ENCODE data around the gene RIPK1. TPM values are rescaled to one million over a fixed set of nuclear protein-coding genes. Genes with fewer than 3 reads are reported as not detected.

RIPK1 gene
- total and polyA plus RNA-seq, 9 of the 15 experiments (the other 6 are each of a cell fraction or from before 2014, with no cell fraction given): 3.8 to 24.9 (median 17.7) TPM

- intact Hi-C loops (cut with micrococcal nuclease): no loop called here
- H4K20me1 ChIP-seq (replicated peaks; ENCODE audit: control insufficient read depth, insufficient read depth, low read length): no peaks in the 10 kb centered on the region
- H3K27me3 ChIP-seq (ENCODE audit: control insufficient read depth in 2 of 2, insufficient read depth in 2 of 2, low read length in 2 of 2): no peaks in the 10 kb centered on the region
- peaks cover 91% of the 10 kb centered on the region for H3K36me3 ChIP-seq (ENCODE audit: control insufficient read depth, insufficient read depth, low read length)
- H3K9ac ChIP-seq (ENCODE audit: insufficient read depth in 1 of 2, low read depth in 2 of 2, low read length in 2 of 2): no peak overlapping the region
- H2AFZ ChIP-seq (ENCODE audit: low read depth, low read length): no peak overlapping the region
- H3K4me1 ChIP-seq (replicated peaks in 1 of 2; ENCODE audit: control insufficient read depth in 2 of 2, insufficient read depth in 2 of 2, low read length in 2 of 2): no peaks in the 10 kb centered on the region
- TF ChIP-seq ZFP30 (CRISPR knock-in tag; IDR thresholded peaks at IDR 0.05; ENCODE audit: borderline replicate concordance): no peak
- no peak for TF ChIP-seq SRF (CRISPR knock-in tag; IDR thresholded peaks at IDR 0.05)
- TF ChIP-seq ZBTB33 (CRISPR knock-in tag; IDR thresholded peaks at IDR 0.05): peak; percentile 42; the same call in 1 of the 2 replicates
- peak; percentile 53; the same call in 1 of the 2 replicates for TF ChIP-seq SPI1 (IDR thresholded peaks at IDR 0.05; ENCODE audit: borderline replicate concordance, low read depth, low read length)
- no peaks in the 10 kb centered on the region for H3K9me1 ChIP-seq (ENCODE audit: control insufficient read depth, insufficient read depth, low read length)
- 94% methylated on average over 5 of the region's 5 CpGs for WGBS (ENCODE audit: insufficient coverage, low coverage, missing lambda C conversion rate)
- no peak for FAIRE-seq
- ChIA-PET POLR2A (interaction anchor here (0.5 to 2.2 kb wide), 3 partner anchors 12 to 107 kb away, joined by 3 to 5 read pairs (median 3); no protein-coding TSS in a partner anchor), CTCF (ENCODE audit: low intra/inter-chr PET ratio) (no interaction called here)
- no peak overlapping the region for H3K4me3 ChIP-seq
- H3K79me2 ChIP-seq (ENCODE audit: control insufficient read depth, insufficient read depth, low read length): peaks cover 2% of the 10 kb centered on the region; the same call in 1 of the 3 replicates
- H3K4me2 ChIP-seq (ENCODE audit: insufficient read depth, low read length): no peak overlapping the region
- in situ Hi-C loops (cut with MboI): no loop called here
- H3K27ac ChIP-seq (ENCODE audit: extremely low read depth, low read depth, low read length): no peak overlapping the region
- no peak for DNase-seq (ENCODE audit: extremely low read depth in 1 of 4, low spot score in 3 of 4)
- no TSS peak for BruUV-seq (replicated peaks)
- no peaks in the 10 kb centered on the region for H3K9me3 ChIP-seq (replicated peaks; ENCODE audit: control insufficient read depth, insufficient read depth, low read depth, low read length)
- ATAC-seq: no peak
Observed at GRCh38 chr6:3081960-3082359, 13.7 kb downstream of the RIPK1 start.
